SH-SY5Y (cell line): ENCODE measurements around the gene TBC1D24.

Source experiments
- GATA2 ChIP-seq: IDR thresholded peaks from 2 replicates; pipeline ENCODE4 v1.6.1; 2011; ENCODE audit warnings: mild to moderate bottlenecking, low read depth, low read length
- GATA3 ChIP-seq: IDR thresholded peaks from 2 replicates; pipeline ENCODE4 v1.6.1; 2011; ENCODE audit warnings: low read depth, mild to moderate bottlenecking, low read length, moderate library complexity

DNA sequence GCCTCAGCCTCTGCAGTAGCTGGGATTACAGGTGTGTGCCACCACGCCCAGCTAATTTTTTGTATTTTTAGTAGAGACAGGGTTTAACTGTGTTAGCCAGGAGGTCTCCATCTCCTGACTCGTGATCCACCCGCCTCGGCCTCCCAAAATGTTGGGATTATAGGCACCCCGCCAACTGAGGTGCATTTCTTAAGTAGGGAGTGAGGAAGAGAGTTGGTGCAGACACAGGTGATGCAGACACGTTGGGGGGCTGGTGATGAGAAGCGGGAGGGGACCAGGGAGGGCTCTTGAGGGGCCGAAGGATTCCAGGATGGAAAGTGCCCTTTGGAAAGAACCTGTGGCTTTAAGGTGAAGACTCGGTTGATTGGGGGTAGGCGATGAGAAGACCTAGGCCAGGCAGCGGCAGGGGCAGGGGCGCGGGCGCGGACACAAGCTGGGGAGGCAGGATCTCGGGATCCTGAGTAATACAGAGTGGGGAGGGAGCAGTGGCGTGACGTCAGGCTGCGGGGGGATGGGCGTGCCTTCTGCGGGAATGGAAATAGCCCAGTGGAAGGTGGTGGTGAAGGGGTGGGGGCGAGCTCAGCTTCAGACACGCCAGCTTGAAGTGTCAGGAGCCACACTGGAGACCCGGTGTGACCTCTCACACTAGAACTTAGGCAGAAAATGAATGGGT, 36.3 kb downstream of the TBC1D24 start:
- no peak for TF ChIP-seq GATA2
- no peak for TF ChIP-seq GATA3
